Neural progenitor cell (in vitro differentiated cells): Measurements from ENCODE around the gene CBLC.

ENCODE experiments used
- CTCF ChIP-seq: fragments of 200-600 bp; sonication (generic); IDR thresholded peaks from 2 replicates; pipeline ENCODE4 v1.5.1; 2017; ENCODE audit warnings: antibody characterized with exemption, mild to moderate bottlenecking
- EZH2 ChIP-seq: fragments of 200-600 bp; sonication (generic); IDR thresholded peaks from 2 replicates; pipeline ENCODE4 v1.6.1; 2017; ENCODE audit warnings: antibody characterized with exemption, mild to moderate bottlenecking, moderate library complexity
- EZH2phosphoT487 ChIP-seq: fragments of 200-600 bp; sonication (generic); IDR thresholded peaks from 2 replicates; pipeline ENCODE4 v1.6.1; 2017; ENCODE audit warnings: antibody characterized with exemption

GRCh38 chr19:44848812-44849447, 71.2 kb downstream of the CBLC start:
- TF ChIP-seq CTCF (no peak), EZH2 (no peak), EZH2phosphoT487 (no peak)
